HEK293 (cell line): ENCODE results near the gene CHN2.

ENCODE experiments used
- CTCF ChIA-PET: fragments of 350-600 bp; formaldehyde crosslinking; extraction: SDS; loops from one replicate; lab custom pipeline; 2021; ENCODE audit warnings: antibody characterized with exemption; lab: Yijun Ruan, JAX
- POLR2A ChIA-PET: fragments of 300-600 bp; formaldehyde crosslinking; extraction: SDS; loops from one replicate; lab custom pipeline; 2020; ENCODE audit warnings: antibody characterized with exemption, inconsistent platforms; lab: Yijun Ruan, JAX
- H3K27ac ChIP-seq: fragments of 200-500 bp; sonication (Bioruptor generic); 2 replicates; pipeline ENCODE4 v1.5.1; 2014; ENCODE audit warnings: low read depth, low read length, control low read depth, inconsistent platforms; ENCODE audit errors: extremely low read depth
- H3K36me3 ChIP-seq, 2 experiments: fragments of 200-500 bp in 1 of 2; sonication (Bioruptor generic) in 1 of 2; 1 replicate in 1 of 2; 2 replicates in 1 of 2; pipeline ENCODE4 v1.5.1; 2014 to 2017; ENCODE audit warnings: inconsistent platforms in 2 of 2, low read length in 2 of 2; ENCODE audit not compliant: control insufficient read depth in 2 of 2, insufficient read depth in 1 of 2
- H3K4me1 ChIP-seq: fragments of 200-500 bp; sonication (Bioruptor generic); 2 replicates; pipeline ENCODE4 v1.5.1; 2014; ENCODE audit warnings: mild to moderate bottlenecking, low read length, inconsistent platforms; ENCODE audit not compliant: control insufficient read depth, insufficient read depth
- H3K4me3 ChIP-seq: 2 replicates; pipeline ENCODE4 v1.5.1; 2011; ENCODE audit warnings: low read depth, mild to moderate bottlenecking, control low read depth, low read length, moderate library complexity
- H3K9me3 ChIP-seq: fragments of 200-500 bp; sonication (Bioruptor generic); 2 replicates; pipeline ENCODE4 v1.5.1; 2014; ENCODE audit warnings: low read depth, low read length, inconsistent platforms; ENCODE audit not compliant: control insufficient read depth, insufficient read depth
- CTCF ChIP-seq: fragments of 450-650 bp; formaldehyde crosslinking; IDR thresholded peaks from 2 replicates; pipeline ENCODE4 v1.5.1; 2016; ENCODE audit warnings: missing biosample characterization, missing genetic modification characterization
- GFI1B ChIP-seq: fragments of 450-650 bp; formaldehyde crosslinking; IDR thresholded peaks from 2 replicates; pipeline ENCODE4 v1.5.1; 2016; ENCODE audit warnings: missing biosample characterization, missing genetic modification characterization
- GLIS1 ChIP-seq: fragments of 450-650 bp; formaldehyde crosslinking; IDR thresholded peaks from 2 replicates; pipeline ENCODE4 v1.5.1; 2016; ENCODE audit warnings: missing biosample characterization, missing genetic modification characterization
- HOXC10 ChIP-seq: sonication (generic); formaldehyde crosslinking; IDR thresholded peaks from 2 replicates; pipeline ENCODE4 v1.8.1; 2023; ENCODE audit warnings: mild to moderate bottlenecking, missing genetic modification reagents
- ZBTB48 ChIP-seq: fragments of 450-650 bp; formaldehyde crosslinking; IDR thresholded peaks from 2 replicates; pipeline ENCODE4 v1.5.1; 2016; ENCODE audit warnings: missing biosample characterization, missing genetic modification characterization
- ZBTB8A ChIP-seq: fragments of 450-650 bp; formaldehyde crosslinking; IDR thresholded peaks from 2 replicates; pipeline ENCODE4 v1.5.1; 2016; ENCODE audit warnings: missing biosample characterization, missing genetic modification characterization
- ZNF132 ChIP-seq: fragments of 450-650 bp; formaldehyde crosslinking; IDR thresholded peaks from 2 replicates; pipeline ENCODE4 v1.5.1; 2017; ENCODE audit warnings: missing biosample characterization, missing genetic modification characterization, borderline replicate concordance
- ZNF16 ChIP-seq: fragments of 450-650 bp; formaldehyde crosslinking; IDR thresholded peaks from 2 replicates; pipeline ENCODE4 v1.5.1; 2016; ENCODE audit warnings: low read depth, missing biosample characterization, missing genetic modification characterization
- ZNF19 ChIP-seq: fragments of 450-650 bp; formaldehyde crosslinking; IDR thresholded peaks from 2 replicates; pipeline ENCODE4; 2016; ENCODE audit warnings: missing biosample characterization, missing genetic modification characterization, low read depth
- ZNF221 ChIP-seq: fragments of 450-650 bp; formaldehyde crosslinking; IDR thresholded peaks from 2 replicates; pipeline ENCODE4 v1.5.1; 2017; ENCODE audit warnings: missing biosample characterization, missing genetic modification characterization, borderline replicate concordance
- ZNF426 ChIP-seq: fragments of 450-650 bp; formaldehyde crosslinking; IDR thresholded peaks from 2 replicates; pipeline ENCODE4 v1.5.1; 2017; ENCODE audit warnings: missing biosample characterization, missing genetic modification characterization, mild to moderate bottlenecking, inconsistent platforms, moderate library complexity
- ZNF610 ChIP-seq: fragments of 450-650 bp; formaldehyde crosslinking; IDR thresholded peaks from 2 replicates; pipeline ENCODE4 v1.5.1; 2016; ENCODE audit warnings: missing biosample characterization, missing genetic modification characterization, borderline replicate concordance
- ZNF658 ChIP-seq: fragments of 450-650 bp; formaldehyde crosslinking; IDR thresholded peaks from 2 replicates; pipeline ENCODE4; 2016; ENCODE audit warnings: missing biosample characterization, missing genetic modification characterization
- ZNF660 ChIP-seq: fragments of 450-650 bp; IDR thresholded peaks from 2 replicates; pipeline ENCODE4 v1.5.1; 2018; ENCODE audit warnings: missing biosample characterization, mild to moderate bottlenecking, missing genetic modification characterization
- ZNF704 ChIP-seq: fragments of 450-650 bp; formaldehyde crosslinking; IDR thresholded peaks from 2 replicates; pipeline ENCODE4 v1.5.1; 2016; ENCODE audit warnings: missing biosample characterization, missing genetic modification characterization
- ZNF768 ChIP-seq: fragments of 450-650 bp; formaldehyde crosslinking; IDR thresholded peaks from 2 replicates; pipeline ENCODE4 v1.5.1; 2018; ENCODE audit warnings: missing biosample characterization, mild to moderate bottlenecking, missing genetic modification characterization

CHN2 gene

GRCh38 chr7:29297194-29297890, 102.8 kb downstream of the CHN2 start:
- H3K4me3 ChIP-seq: no peak overlapping the region
- no peak for TF ChIP-seq ZNF426 (tag by site-specific recombination)
- TF ChIP-seq, all 188 proteins: peak for 0
- 0 out of 2 replicates have a peak, but pooled peaks cover 3% of the 10 kb centered on the region for H3K4me1 ChIP-seq
- ChIA-PET CTCF (interaction anchor here (0.7 to 1.5 kb wide), 6 partner anchors 8 to 40 kb away, joined by 3 to 5 read pairs (median 3); no protein-coding TSS in a partner anchor), POLR2A (no interaction called here)
- H3K27ac ChIP-seq: no peak overlapping the region
- H3K36me3 ChIP-seq: no peaks in the 10 kb centered on the region
- no peaks in the 10 kb centered on the region for H3K9me3 ChIP-seq

GRCh38 chr7:29299086-29299485, 104.5 kb downstream of the CHN2 start:
- POLR2A ChIA-PET: no interaction called here

GRCh38 chr7:29300026-29300480, 105.5 kb downstream of the CHN2 start:
- no peaks in the 10 kb centered on the region for H3K36me3 ChIP-seq
- no peak overlapping the region for H3K4me3 ChIP-seq
- TF ChIP-seq ZNF610: no peak
- TF ChIP-seq GFI1B (tag by site-specific recombination): no peak
- TF ChIP-seq ZNF658: no peak
- no peak for TF ChIP-seq ZNF704 (tag by site-specific recombination)
- TF ChIP-seq ZNF768: no peak
- no peak for TF ChIP-seq ZNF660 (tag by site-specific recombination)
- TF ChIP-seq ZBTB8A (tag by site-specific recombination): no peak
- TF ChIP-seq ZNF221 (tag by site-specific recombination): no peak
- TF ChIP-seq ZBTB48: no peak
- TF ChIP-seq ZNF16 (tag by site-specific recombination): no peak
- no peak for TF ChIP-seq HOXC10
- TF ChIP-seq CTCF (tag by site-specific recombination): no peak
- no peak for TF ChIP-seq ZNF19 (tag by site-specific recombination)
- no peaks in the 10 kb centered on the region for H3K9me3 ChIP-seq
- POLR2A ChIA-PET: interaction anchor here (1.8 kb wide), 1 partner anchor 17 kb away, joined by 6 read pairs; no protein-coding TSS in a partner anchor
- 0 out of 2 replicates have a peak, but pooled peaks cover 5% of the 10 kb centered on the region for H3K4me1 ChIP-seq
- CTCF ChIA-PET: interaction anchor here (1.6 to 2.2 kb wide), 2 partner anchors 10 to 110 kb away, joined by 6 to 8 read pairs; no protein-coding TSS in a partner anchor
- H3K27ac ChIP-seq: no peak overlapping the region

More at GRCh38 chr7:29299086-29299485, 104.5 kb downstream of the CHN2 start:
- CTCF ChIA-PET: interaction anchor here (1.6 to 2.2 kb wide), 2 partner anchors 11 to 109 kb away, joined by 6 to 8 read pairs; no protein-coding TSS in a partner anchor
- Histone ChIP-seq H3K27ac (no peak overlapping the region), H3K36me3 (no peaks in the 10 kb centered on the region), H3K4me1 (0 out of 2 replicates have a peak, but pooled peaks cover 3% of the 10 kb centered on the region), H3K9me3 (no peaks in the 10 kb centered on the region), H3K4me3 (no peak overlapping the region)
- TF ChIP-seq GLIS1 (tag by site-specific recombination) (peak; percentile 28; the same call in 1 of the 2 replicates), ZNF132 (tag by site-specific recombination) (no peak)
